OCI-M2 (cell line): ENCODE measurements around the gene MAPK8IP2.
"Not testable (repeated sequence)": the region's sequence is repeated elsewhere in the genome, so short reads cannot be mapped to it uniquely, and the experiment has no call there.

Experiments
- DNase-seq: peaks from one replicate; lab custom pipeline; 2025; ENCODE audit not compliant: unreplicated experiment; lab: John Stamatoyannopoulos, UW

MAPK8IP2 gene

GRCh38 chr22:50633771-50634170 is 33.2 kb downstream of the MAPK8IP2 start:
- no peak for DNase-seq

GRCh38 chr22:50635591-50635990 is 35.0 kb downstream of the MAPK8IP2 start:
- no peak for DNase-seq

- DNase-seq, result not testable (repeated sequence)
Measured at GRCh38 chr22:50640296-50640695, 39.7 kb downstream of the MAPK8IP2 start.

GRCh38 chr22:50640857-50641647 is 40.5 kb downstream of the MAPK8IP2 start:
- no peak for DNase-seq

- DNase-seq, result no peak
Measured at GRCh38 chr22:50641696-50642607, 41.4 kb downstream of the MAPK8IP2 start.

- not testable (repeated sequence) for DNase-seq
Measured at GRCh38 chr22:50643021-50643820, 42.6 kb downstream of the MAPK8IP2 start.

GRCh38 chr22:50643821-50644101 is 43.2 kb downstream of the MAPK8IP2 start:
- DNase-seq, result not testable (repeated sequence)

- no peak for DNase-seq
Measured at GRCh38 chr22:50653256-50653655, 52.7 kb downstream of the MAPK8IP2 start.

- not testable (repeated sequence) for DNase-seq
Measured at GRCh38 chr22:50654664-50655063, 54.1 kb downstream of the MAPK8IP2 start.

- DNase-seq, result no peak
Measured at GRCh38 chr22:50656122-50657070, 55.8 kb downstream of the MAPK8IP2 start.

- DNase-seq, result no peak
Measured at GRCh38 chr22:50657925-50658324, 57.3 kb downstream of the MAPK8IP2 start.

- not testable (repeated sequence) for DNase-seq
Measured at GRCh38 chr22:50659711-50660110, 59.1 kb downstream of the MAPK8IP2 start.

GRCh38 chr22:50660306-50660705 is 59.7 kb downstream of the MAPK8IP2 start:
- no peak for DNase-seq
